ENCODE results near the gene KTI12.
A peak's percentile ranks its signal among the peaks of the same experiment; 100 is the strongest.
"Not testable (repeated sequence)": the region's sequence is repeated elsewhere in the genome, so short reads cannot be mapped to it uniquely, and the experiment has no call there.

KTI12 gene

GRCh38 chr1:52033190-52034049 is at the start of gene KTI12:
Gene KTI12 (minus strand): TSS chr1:52033810. CDS start chr1:52033761, 49 bp downstream.
- DNase-seq: peak; percentile 91 to 93

GRCh38 chr1:52080014-52080415 is 46.4 kb upstream of the KTI12 start:
- DNase-seq: no peak

GRCh38 chr1:52077277-52077676 is 43.7 kb upstream of the KTI12 start:
- not testable (repeated sequence) for DNase-seq

DNA sequence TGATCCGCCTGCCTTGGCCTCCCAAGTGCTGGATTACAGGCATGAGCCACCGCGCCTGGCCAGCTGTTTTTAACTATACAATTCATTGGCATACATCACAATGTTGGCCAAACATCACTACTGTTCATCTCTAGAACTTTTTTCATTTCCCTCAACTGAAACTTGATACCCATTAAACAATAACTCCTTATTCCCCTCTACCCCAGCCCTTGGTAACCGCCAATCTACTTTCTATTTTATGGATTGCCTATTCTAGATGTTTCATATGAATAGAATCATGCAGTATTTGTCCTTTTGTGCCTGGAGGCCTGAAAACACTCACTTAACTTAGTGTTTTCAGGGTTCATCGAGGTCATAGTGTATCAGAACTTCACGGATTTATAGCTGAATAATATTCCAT is 38.7 kb upstream of the KTI12 start:
- no peak for DNase-seq

DNA sequence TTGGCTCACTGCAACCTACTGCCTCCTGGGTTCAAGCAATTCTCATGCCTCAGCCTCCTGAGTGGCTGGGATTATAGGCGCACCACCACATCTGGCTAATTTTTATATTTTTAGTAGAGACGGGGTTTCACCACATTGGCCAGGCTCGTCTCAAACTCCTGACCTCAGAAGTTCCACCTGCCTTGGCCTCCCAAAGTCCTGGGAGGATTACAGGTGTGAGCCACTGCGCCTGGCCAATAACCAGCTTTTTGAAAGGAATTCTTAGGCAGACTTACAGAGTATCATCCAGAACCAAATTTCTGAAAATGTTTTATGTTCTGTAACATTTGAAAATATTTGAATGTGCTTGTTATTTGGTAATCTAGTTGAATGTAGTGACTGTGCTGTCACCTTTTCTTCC is 37.1 kb upstream of the KTI12 start:
- DNase-seq: no peak

GRCh38 chr1:52063192-52063591 is 29.6 kb upstream of the KTI12 start:
- DNase-seq: no peak

GRCh38 chr1:52060822-52061221 is 27.2 kb upstream of the KTI12 start:
- no peak for DNase-seq

GRCh38 chr1:52059888-52060287 is 26.3 kb upstream of the KTI12 start:
- DNase-seq: no peak

GRCh38 chr1:52059321-52059720 is 25.7 kb upstream of the KTI12 start:
- no peak for DNase-seq

DNA sequence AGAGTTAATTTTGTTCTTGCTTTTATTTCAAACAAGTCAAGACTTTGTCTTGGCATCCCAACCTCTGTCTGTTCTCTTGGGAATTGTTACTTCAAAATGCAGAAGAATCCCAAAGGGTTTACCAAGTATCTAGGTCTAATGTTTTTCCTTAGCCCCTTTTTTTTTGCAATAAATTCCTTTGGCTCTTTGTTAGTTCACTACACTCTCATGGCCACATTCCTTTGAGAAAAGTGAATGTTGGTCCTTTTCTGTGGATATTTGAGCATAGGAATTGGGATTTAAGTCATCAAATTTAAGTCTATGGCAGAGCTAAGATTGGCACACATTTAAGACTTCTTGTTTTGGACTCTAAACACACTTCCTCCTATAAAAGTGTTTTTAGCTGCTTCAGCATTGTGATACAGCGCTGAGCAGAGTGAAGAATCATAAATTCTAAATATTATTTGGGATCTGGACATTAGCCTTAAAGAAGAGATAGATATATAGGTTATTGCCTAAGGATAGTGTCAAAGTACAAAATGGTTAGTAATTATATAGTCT is 24.3 kb upstream of the KTI12 start:
- no peak for DNase-seq

- no peak for DNase-seq
These were observed 23.6 kb upstream of the KTI12 start for GRCh38 chr1:52057255-52057654.

DNA sequence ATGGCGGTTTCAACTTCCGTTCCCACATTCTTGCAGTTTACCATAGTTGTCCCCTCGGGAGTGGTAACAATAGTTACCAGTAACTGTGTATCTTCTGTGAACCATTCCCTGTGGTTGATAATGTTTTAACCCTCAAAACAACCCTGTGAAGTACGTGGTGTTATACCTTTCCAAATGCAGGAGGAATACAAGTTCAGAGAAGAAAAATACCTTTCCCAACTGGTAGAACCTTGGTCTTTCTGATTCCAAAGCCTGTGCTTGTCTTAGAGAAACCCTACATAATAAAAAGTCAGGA is 23.3 kb upstream of the KTI12 start:
- DNase-seq: peak in 1 of 2 donors; percentile 48

- DNase-seq: peak; percentile 91 to 92
These were observed 22.7 kb upstream of the KTI12 start, which contains the start of gene BTF3L4 for GRCh38 chr1:52056163-52056936. Gene BTF3L4 (plus strand): TSS chr1:52056295. CDS start chr1:52059848, 3,553 bp downstream.

- no peak for DNase-seq
These were observed 22.2 kb upstream of the KTI12 start for GRCh38 chr1:52055866-52056162.

DNA sequence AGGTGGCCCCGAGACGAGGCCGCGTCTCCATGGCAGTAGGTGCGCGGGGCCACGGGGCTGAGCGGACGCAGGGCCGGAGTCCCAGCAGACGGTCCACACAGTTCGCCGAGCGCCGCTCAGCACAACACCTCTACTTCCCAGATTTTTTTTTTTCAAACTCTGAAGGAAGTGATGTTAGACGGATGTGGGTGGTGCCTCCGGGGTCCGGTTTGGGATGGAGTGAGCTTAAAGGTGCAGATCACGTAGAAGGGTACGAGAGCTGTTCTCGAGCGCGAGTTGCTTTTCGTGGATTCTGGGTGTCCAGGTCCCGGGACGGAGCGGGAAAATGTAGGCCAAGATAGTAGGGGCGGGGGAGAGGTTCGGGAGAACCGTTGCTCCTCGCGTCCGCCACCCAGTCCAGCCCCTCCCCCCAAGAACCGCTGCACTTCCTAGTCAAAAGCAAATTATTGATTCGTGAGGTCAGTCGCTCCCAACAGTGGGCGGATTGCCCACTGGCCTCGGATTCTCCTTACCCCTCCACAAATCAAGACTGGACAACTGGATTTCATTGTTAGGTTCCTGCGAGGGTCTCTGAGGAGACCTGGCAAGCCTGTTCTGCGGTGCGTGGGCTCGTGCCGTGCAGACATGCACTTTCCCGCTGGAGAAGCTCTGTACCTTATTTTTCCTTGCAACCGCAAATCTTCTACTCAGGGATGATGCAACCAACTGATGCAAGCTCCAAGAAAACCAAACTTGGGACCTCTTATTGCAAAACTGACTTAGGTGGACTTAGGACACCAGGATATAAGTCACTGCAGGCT is 21.7 kb upstream of the KTI12 start, which contains the start of gene TXNDC12:
Gene TXNDC12, minus strand, starts transcription at position 126 of the 800 bp plus-strand sequence. Its CDS starts 95 bp downstream, at position 31.
- DNase-seq: peak; percentile 62 to 69

DNA sequence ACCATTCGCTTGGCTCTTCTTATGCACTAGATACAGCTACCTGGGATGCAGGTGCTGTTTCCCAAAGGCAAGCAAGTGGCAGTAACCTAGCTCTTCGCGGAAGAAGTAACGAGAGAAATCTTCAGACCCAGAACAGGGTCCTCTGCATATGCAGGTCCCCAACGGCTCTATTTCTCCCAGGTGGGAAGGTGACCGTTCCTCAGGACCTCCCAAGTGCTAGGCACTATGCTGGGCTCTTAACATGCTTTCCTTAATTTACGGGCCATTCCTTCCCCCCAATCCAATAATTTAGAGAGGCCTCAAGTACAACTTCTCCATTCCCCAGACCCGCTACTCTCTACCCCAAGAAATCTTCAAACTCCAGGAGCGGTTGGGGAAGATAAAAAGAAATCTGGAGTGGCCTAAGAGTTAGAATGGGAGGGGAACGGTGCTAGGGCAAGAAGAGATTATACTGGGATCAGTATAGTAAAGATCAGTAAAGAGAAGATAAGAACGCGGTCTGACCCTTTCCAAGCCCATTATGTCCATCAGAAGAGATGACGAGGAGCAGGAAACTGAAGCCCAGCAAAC is 21.0 kb upstream of the KTI12 start:
- no peak for DNase-seq

DNA sequence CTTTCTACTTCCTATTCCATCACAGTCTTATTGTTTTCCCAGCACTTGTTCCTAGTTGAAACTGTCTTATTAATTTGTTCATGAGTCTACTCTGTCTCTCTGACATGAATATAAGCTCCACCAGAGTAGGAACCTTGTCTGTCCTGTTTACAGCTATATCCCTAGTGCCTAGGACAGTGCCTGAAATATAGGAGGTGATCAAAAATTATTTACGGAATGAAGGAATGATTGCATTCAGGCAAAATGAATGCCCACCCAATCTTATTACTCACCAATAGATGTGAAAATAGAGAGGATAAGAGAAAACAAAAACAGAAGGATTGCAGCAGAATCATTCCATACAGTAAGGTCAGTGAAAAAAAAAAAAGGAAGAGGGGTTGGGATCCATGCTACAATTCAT is 20.3 kb upstream of the KTI12 start:
- DNase-seq: no peak

GRCh38 chr1:52049337-52049736 is 15.7 kb upstream of the KTI12 start:
- DNase-seq: not testable (repeated sequence)

- not testable (repeated sequence) for DNase-seq
These were observed 12.1 kb upstream of the KTI12 start for GRCh38 chr1:52045666-52046195.

GRCh38 chr1:52045236-52045635 is 11.6 kb upstream of the KTI12 start:
- no peak for DNase-seq

DNA sequence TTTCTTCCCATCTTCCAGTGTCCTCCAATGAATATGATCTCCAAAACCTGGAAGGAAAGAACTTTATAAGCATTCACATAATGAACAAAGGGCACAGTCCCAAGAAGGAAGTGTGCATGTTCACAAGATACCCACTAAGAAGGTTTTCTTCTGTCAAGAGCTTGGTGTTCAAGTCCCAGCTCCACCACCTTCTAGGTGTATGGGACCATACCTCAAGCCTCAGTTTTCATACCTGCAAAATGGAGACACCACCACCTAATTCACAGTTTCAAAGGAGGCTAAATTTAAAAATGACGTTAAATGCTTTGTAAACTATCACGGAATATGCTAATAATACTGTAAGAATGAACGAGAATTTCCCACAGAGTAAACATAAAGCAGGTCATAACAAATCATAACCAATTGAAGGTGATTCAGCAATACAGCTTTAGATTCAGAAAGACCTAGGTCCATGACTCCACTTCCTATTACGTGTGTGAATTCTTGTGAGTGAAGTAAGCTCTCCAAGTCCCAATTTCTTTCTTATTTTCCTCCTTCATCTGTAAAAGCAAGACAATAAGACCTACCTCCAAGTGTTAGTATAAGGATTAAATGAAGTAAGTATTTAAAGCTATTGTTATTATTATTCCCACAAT is 8.1 kb upstream of the KTI12 start:
- no peak for DNase-seq

GRCh38 chr1:52037909-52038308 is 4.3 kb upstream of the KTI12 start:
- DNase-seq: no peak
